Medulla oblongata (tissue), 1 donor: Measurements from ENCODE around the gene EXOC7.

ENCODE experiments used
- DNase-seq: peaks from one replicate; pipeline ENCODE4 v3.0.0-alpha.2; 2015; ENCODE audit errors: extremely low spot score

Gene EXOC7, protein sequence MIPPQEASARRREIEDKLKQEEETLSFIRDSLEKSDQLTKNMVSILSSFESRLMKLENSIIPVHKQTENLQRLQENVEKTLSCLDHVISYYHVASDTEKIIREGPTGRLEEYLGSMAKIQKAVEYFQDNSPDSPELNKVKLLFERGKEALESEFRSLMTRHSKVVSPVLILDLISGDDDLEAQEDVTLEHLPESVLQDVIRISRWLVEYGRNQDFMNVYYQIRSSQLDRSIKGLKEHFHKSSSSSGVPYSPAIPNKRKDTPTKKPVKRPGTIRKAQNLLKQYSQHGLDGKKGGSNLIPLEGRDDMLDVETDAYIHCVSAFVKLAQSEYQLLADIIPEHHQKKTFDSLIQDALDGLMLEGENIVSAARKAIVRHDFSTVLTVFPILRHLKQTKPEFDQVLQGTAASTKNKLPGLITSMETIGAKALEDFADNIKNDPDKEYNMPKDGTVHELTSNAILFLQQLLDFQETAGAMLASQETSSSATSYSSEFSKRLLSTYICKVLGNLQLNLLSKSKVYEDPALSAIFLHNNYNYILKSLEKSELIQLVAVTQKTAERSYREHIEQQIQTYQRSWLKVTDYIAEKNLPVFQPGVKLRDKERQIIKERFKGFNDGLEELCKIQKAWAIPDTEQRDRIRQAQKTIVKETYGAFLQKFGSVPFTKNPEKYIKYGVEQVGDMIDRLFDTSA

DNA sequence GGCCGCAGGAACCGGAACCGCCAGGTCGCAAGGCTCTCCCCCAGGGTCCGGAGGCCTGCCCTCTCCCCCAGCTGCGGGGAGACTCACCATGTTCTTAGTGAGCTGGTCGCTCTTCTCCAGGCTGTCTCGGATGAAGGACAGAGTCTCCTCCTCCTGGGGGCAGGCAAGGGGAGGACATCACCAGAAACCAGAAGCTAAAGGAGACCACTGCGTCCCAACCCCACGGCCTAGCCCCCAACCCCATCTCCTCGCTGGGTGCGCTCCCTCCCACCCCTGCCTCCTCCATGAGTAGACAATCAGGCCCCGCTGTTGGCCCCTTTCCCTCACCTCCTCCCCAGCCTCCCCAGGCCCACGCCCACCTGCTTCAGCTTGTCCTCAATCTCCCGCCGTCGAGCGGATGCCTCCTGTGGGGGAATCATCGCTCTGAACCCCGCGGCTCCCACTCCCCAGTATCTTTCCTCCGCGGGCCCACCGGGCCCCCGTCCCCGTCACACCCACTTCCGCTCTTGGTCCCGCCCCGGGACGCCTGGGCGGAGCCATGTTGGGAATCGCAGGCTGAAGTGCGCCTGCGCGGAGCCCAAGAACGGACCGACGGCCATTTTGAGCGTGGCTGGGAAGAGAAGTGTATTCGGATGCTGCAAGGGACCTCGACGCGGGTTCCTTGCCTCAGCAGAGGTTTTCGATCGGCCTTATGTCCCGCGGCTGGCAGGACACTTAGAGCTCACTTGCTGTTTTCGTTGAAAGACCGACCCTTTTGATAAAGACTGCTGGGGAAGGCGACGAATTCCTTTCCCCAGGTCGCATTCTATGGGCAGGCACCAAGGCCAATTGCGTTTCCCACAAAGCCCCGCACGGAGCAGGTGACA lies at the start of gene EXOC7:
EXOC7 (minus strand) TSS at position 514 of the 866 bp plus-strand sequence; CDS start at position 419, 95 bp downstream.
- DNase-seq = peak; percentile 96

DNA sequence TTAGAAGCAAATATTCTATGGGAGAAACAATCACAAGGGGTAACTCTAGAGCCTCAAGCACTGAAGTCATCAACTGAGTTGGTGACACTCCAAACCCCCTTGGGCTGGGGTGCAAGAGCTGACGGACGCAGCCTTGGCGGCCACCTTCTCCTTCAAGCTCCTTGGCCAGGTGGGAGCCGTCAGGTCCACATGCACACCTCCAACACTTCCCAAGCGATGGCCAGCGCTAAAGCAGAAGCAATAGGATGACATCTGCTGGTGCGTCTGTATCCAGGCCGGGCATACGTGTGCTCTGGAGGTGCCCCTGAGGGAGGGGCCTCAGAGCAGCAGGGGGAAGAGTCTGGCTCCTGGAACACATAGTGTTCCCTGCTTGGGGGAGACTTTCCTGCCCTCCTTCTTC lies 49.6 kb upstream of the EXOC7 start:
- no peak for DNase-seq

DNA sequence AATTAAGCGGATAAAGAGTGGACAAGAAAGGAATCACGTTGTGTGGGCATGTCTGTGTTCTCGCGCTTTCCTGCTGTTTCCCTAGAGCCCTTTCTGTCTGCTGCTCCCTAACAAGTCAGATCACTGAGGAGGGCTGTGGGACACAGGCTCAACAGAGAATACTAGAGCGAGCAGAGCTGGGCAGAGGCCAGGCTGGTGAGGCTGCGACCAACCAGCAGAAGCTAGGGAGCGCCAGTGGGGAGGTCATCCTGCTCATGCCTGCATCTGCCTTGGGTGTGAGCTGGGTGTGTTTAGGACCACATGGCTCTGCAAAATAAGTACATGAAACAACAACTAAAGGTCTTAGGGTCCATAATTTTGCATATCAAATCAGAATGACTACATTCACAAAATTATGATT lies 49.0 kb upstream of the EXOC7 start:
- peak; percentile 62 for DNase-seq

- no peak for DNase-seq
These were observed 48.4 kb upstream of the EXOC7 start for GRCh38 chr17:76151896-76152454.

- DNase-seq = no peak
These were observed 47.4 kb upstream of the EXOC7 start for GRCh38 chr17:76150712-76151622.

- DNase-seq = no peak
These were observed 45.6 kb upstream of the EXOC7 start for GRCh38 chr17:76149214-76149613.

DNA sequence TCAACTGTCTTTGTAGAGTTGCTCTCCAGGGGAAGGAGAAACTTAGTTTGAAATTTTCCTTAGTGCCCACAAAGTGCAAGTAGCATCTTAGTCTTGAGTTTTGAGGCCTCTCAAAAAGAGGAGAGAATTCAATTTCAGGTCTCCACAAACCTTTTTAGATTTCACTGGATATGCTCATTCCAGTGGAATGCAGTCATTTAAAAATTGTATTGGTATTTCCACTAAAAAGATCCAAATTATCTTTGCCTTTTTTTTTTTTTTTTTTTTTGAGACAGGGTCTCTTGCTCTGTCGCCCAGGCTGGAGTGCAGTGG lies 44.4 kb upstream of the EXOC7 start:
- no peak for DNase-seq

DNA sequence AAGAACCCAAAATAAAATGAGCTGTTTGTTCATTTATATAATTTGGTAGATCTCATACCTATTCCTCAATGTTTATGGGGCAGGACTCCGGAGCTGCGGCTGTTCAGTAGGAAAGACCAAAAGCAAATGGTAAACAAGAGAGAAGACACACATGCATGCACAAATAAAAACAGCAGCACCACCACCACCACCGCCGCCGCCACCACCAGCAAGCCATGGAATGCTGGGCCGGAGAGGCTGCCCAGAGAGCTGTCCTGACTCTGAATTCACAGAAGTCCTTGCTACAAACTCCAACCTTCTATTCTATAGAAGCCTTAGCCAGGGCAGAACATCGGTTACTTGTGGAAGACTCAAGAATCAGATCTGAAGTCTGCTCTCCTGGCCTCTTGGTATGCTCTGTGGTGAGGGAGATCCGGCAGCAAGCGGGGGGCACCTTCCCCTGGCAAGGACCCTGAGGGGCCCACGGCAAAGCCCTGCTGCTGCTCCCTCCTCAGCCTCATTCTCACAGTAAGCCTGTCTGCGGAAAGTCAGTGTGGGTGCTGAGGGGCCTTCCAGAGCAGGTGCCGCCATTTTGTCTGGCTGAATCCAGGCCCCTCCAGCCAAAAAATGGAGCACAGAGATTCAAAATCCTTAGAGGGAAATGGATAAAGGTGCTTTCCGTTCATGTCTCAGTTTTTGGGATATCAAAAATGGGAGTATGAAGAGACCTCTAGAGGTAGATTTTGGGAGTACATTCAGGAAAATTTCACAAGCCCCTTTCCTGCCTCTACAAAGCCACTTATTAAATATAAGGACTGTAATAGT lies 43.8 kb upstream of the EXOC7 start:
- peak; percentile 38 for DNase-seq

DNA sequence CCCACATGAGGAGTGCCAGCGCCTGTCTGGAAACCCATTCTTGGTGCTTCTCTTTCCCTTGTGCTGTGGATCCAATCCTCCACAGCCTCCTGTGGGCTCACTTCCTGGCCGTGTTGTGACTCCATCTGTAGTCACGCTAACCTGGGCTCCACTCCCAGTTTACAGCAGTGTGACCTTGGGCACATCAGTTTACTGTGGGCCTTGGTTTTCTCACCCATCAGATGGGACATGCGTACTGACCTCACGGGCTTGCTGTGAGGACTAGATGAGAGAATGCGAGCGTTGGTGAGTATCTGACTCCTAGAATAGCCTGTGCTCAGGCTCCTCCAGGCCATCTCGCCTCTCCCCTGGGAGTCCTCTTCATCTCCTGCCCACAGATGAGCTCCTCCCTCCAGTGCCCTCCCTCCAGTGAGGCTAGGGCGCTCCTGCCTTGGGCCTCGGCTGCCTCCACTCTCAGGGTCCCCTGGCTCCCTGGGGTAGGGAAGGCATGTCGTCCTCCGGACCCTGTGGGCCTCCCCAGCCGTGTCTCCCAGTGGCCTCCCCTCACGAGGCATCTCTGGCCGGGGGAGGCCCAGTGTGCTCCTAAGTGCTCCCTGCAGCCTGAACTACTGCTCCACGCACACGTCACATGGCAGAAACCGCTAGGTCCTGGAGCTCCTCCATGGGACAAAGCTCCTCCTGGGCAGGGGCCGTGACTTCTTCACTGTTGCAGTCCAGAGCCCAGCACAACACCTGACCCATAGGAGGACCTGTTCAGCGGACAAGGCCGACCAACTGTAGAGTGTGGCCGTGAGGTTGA lies 42.7 kb upstream of the EXOC7 start:
- no peak for DNase-seq

DNA sequence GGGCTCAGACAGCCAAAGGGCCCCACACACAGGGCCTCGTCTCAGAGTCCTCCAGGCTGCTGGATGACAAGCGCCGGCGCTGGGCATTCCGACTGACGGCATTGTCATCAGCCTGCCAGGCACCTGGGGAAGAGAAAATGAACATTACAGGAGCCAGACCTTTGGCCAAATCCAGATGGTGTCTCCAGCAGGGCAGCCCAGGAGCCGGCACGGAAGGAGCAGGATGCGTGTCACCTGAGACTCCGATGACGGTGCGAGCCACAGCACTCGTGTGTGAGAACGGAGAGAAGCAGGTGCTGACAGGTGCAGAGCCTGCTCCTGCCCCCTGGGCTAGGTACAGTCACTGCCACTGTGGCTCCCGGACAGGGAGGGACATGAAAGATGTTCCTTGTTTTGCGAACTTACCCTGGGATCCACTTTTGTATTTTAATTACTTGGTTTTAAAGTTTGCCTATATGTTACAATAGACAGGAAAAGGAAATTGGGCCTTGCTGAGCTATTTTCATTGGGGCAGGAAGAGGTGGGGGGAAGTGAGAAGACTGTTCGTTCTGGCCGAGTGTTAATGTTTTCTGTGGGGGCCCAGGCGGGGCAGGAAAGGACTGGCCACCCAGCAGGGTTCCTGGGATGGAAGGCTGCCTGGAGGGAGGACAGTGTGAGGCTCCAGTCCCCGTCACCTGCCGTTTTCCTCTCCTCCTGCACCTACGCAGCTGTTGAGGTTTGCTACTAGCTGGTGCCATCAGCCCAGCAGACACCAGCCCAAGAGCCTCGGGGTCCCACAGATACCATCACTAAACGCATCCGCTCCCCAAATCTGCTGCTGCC lies 41.9 kb upstream of the EXOC7 start:
- DNase-seq = no peak

GRCh38 chr17:76142585-76143041 lies 39.0 kb upstream of the EXOC7 start:
- no peak for DNase-seq

- DNase-seq = no peak
These were observed 38.5 kb upstream of the EXOC7 start for GRCh38 chr17:76142039-76142584.

DNA sequence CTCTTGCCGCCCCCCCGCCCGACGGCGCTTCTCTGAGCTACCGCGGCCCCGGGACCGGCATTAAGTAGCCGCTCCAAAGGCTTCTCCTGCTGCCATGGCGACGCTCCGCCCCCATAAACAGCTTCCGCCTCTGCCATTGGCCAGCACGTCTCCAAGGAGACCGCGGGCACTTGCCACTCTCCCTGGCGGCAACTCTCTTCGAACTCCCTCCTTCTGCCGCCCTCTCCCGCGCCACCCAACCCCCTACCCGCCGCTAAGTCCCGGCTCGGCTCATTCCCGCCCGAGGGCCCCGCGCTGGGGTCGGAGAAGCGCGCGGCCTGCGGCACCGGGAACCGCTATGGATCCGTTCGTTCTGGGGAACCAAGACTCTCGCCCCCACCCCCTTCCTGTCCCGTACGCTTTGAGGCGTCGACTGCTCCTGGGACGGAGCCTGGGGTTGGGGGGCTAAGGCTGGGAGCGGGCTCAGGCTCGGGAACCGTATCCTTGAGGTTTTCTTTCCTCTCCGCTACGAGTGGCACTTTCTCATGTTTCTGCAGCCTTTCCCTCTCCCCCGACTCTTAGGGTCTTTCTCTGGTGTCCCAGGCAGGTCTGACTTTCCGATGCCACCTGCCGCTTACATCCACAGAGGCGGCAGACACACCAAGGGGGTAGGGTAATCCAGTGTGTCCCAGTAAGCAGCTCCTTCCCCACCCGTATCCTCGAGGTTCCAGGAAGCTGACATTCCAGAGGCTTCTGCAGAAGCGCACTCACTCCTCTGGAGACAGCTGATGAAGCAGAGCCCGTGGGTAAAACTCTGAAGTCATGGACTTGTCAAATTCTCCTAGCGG lies 37.8 kb upstream of the EXOC7 start, which contains the start of gene FOXJ1:
FOXJ1 (minus strand) TSS at position 34 of the 827 bp plus-strand sequence. CDS start 850 bp downstream, outside the sequence.
- peak; percentile 95 for DNase-seq

DNA sequence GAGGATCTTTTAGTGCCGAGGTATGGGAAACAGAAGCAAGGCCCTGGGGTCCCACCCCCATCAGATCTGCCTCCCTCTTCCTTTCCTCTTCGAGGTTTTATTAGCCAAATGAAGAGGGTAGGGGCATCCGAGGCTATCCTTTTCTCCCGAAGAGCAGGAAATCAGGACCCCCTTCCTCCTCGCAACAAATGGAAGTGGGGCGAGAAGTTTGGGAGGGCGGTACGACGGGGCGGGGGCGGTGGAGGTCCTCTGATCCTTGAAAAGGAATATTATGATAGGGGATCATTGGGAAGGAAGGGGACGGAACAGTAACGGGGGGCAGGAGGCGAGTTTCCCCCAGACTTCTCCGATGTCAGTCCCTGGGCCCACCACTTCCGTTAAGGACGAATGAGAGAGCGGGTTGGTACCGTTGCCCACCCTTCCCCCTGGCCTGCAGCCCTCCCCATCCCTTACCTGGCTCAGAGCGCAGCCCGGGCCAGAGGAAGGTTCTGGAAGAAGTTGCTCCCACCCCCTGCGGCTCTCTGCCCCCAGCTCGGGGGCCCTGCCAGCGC lies 37.1 kb upstream of the EXOC7 start:
- DNase-seq = no peak

DNA sequence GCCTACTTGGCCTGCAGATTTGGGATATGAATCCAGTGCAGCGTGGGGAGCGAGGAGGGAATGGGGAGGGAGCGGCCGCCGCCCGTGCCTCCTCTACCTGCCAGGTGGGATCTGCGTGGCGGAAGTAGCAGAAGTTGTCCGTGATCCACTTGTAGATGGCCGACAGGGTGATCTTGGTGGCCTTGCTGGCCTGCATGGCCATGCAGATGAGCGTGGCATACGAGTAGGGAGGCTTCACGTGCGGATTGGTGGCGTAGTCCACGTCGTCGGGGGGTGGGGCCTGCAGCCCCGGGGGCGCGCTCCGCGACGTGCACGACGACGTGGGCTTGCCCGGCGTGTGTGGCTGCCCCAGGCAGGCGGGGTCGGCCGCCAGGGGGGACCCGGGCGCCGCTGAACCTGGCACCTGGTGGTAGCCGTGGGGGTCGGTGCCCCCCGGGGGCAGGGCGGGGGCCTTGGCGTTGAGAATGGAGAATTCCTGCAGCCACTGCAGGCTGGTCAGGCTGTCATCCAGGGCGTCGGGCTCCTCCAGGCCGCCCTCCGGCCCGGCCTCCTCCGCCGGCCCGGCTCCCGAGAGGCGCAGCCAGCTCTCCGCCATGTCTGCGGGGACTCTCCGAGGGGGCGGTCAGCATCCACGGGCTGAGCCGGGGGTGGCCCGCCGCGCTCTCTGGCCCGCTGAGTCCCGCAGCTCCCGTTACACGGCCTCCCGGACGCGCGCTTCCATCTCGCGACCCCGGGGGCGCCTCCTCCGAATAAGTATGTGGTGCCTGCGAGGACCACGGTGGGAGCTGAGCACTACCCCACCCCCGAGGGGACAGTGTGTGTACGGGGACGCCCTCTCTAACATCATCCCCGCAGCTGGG lies 36.4 kb upstream of the EXOC7 start:
- DNase-seq = no peak
